HG03066 (cell line): ENCODE data around the gene MPP4.

Experiments used
- ATAC-seq: cut with Tn5 transposase; IDR thresholded peaks from one replicate; pipeline ENCODE4 v1.9.1; 2021; ENCODE audit warnings: low read depth; ENCODE audit not compliant: unreplicated experiment

MPP4 gene, protein sequence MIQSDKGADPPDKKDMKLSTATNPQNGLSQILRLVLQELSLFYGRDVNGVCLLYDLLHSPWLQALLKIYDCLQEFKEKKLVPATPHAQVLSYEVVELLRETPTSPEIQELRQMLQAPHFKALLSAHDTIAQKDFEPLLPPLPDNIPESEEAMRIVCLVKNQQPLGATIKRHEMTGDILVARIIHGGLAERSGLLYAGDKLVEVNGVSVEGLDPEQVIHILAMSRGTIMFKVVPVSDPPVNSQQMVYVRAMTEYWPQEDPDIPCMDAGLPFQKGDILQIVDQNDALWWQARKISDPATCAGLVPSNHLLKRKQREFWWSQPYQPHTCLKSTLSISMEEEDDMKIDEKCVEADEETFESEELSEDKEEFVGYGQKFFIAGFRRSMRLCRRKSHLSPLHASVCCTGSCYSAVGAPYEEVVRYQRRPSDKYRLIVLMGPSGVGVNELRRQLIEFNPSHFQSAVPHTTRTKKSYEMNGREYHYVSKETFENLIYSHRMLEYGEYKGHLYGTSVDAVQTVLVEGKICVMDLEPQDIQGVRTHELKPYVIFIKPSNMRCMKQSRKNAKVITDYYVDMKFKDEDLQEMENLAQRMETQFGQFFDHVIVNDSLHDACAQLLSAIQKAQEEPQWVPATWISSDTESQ

GRCh38 chr2:201698588-201699226, at the start of gene MPP4:
TSS of gene MPP4 (minus strand) at chr2:201698644. CDS start at chr2:201693954, 4,690 bp downstream.
- no peak for ATAC-seq

DNA sequence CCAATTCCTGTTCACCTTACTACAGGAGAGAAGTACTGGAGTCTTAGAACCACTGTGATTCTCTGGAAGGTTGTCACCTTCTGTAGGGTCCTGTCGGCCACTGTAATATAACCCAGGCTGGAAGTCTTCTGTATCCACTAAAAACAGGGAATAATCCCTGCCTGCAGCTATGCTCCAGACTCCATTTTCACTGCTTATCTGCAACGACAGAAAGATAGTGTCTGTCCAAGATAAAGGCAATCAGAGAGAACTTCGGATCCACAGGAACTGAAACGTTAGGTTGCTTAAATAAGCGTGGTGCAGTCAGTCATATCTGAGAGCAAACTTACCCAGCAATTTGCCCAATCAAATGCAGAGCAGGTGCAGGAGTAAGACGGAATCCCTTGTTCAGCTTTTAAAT, 48.1 kb upstream of the MPP4 start:
- ATAC-seq, result no peak

DNA sequence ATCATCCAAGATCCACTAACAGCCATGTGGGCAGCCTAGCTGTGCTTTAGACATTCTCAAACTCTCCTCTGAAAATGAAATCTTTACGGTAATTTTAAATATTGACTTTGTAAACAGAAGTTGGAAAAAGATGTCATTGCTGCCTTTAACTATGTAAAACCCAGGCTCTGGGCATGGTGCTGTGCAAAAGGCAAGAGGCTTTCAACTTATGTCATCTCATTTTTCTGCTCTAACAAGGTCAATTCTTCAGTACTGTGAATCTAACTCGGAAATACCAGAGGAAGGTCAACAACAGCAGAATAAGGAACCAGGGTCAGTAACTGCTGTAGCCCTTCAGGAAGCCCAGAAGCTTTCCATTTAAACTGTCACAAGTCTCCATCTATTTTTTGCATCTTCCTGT, 37.0 kb upstream of the MPP4 start:
- no peak for ATAC-seq

GRCh38 chr2:201734111-201734510, 35.7 kb upstream of the MPP4 start:
- no peak for ATAC-seq

- no peak for ATAC-seq
These were observed 35.1 kb upstream of the MPP4 start for GRCh38 chr2:201733544-201733943.

DNA sequence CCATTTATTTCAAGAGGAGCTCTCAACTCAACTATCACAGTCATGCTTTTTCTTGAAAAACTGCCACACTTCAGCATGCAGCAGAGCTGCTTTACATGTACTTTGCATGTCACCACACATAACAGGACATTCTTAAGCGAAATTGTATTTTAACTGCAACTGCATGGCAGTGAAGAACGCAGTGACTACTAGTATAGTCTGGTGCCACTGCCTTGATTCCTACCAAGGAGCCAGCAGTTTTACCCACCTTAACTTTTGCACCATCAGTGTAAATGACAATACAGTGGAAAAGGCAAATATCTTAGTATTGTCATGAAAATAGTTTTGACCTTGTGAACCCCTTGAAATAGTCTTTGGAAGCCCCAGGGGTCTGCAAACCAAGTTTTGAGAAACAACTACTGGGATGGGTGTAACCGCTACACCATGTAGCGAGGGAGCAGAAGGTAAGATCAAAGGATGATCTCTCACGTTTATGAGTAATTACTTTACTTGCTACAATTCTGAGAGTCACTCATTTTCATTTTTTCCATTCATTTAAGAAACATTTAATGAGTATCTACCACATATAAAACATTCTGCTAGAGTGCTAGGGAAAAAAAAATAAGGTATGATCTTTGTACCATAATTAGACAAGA, 32.3 kb upstream of the MPP4 start:
- no peak for ATAC-seq

- ATAC-seq, result no peak
These were observed 17.0 kb upstream of the MPP4 start for GRCh38 chr2:201715459-201715858.

DNA sequence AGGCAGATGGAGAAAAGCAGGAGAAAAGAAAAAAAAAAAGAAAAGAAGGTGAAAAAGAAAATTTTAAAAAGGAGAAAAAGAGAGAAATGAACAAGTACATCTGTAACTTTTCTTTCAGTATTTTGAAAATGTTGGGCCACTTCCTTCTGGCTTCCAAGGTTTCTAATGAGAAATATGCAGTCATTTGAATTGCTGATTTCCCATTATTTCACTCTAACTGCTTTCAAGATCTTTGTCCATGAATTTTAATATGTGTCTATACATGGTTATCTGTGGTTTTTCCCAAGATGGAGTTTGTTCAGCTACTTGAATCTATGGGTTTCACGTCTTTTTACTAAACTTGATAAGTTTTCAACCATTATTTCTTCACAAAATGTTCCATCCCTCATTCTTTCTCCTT, 14.3 kb upstream of the MPP4 start:
- no peak for ATAC-seq

- no peak for ATAC-seq
These were observed 11.3 kb upstream of the MPP4 start for GRCh38 chr2:201709747-201710146.

- no peak for ATAC-seq
These were observed 10.6 kb upstream of the MPP4 start for GRCh38 chr2:201709049-201709448.

- no peak for ATAC-seq
These were observed 9.3 kb upstream of the MPP4 start for GRCh38 chr2:201707753-201708152.

DNA sequence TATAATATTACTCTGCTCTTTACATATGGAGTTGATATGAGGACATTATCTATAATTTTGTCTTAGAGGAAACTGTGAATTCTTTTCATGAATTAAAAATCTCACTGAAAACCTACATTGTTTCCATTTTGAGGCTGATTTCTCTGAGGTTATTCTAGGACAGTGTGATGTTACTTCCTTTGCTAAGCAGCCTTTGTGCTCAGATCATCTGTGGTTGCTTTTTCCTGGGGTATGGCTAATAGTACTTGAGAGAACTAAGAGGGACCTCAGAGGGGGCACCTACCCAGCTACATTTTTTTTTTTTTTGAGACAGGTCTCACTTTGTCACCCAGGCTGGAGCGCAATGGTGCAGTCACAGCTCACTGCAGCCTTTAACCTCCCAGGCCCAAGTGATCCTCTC, 8.7 kb upstream of the MPP4 start:
- ATAC-seq, result no peak

DNA sequence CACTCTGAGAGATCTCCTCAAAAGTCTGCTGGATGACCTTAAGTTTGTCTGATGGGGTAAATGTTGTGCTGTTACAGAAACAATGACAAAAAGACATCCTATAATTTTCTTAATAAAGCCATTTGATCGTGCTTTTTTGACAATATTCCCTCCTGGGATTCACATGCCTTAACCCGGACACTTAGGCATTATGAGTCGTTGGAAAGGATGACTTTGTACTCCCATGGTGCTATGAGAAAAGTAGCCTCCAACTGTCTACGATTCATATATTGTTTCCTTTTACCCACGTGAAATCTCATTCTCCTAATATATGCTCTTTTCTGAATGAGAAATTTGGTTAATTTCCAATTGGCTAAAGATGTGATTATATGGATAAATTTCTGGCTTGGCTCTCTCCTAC, 6.1 kb upstream of the MPP4 start:
- ATAC-seq, result no peak

- no peak for ATAC-seq
These were observed 3.2 kb upstream of the MPP4 start for GRCh38 chr2:201701646-201702045.

GRCh38 chr2:201699416-201699815, 972 bp upstream of the MPP4 start:
- no peak for ATAC-seq

GRCh38 chr2:201697899-201698298, 545 bp downstream of the MPP4 start:
- no peak for ATAC-seq

DNA sequence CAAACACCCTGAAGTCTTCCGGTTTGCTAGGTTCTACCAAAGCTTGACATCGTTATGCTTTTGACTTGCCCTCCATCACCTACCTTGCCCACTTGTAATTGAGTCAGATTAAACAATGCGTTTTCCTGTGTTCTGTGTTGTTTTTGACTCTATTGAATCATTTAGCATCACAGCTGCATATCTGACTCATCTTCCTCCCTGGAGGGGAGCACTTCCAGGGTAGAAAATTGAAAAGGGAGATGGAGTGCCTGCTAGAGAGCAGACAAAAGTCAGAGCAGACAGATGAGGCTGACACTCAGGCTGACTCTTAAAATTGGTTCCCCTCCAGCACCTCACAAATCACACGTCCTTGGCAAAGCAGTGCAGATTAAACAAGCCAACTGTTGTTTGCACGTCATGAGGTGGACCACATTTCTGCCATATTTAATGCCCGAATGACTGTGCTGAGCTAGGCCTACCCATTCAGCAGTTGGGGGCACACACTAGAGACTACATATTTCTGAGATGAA, 2.2 kb downstream of the MPP4 start:
- no peak for ATAC-seq

- ATAC-seq, result no peak
These were observed 13.3 kb downstream of the MPP4 start for GRCh38 chr2:201685156-201685555.

DNA sequence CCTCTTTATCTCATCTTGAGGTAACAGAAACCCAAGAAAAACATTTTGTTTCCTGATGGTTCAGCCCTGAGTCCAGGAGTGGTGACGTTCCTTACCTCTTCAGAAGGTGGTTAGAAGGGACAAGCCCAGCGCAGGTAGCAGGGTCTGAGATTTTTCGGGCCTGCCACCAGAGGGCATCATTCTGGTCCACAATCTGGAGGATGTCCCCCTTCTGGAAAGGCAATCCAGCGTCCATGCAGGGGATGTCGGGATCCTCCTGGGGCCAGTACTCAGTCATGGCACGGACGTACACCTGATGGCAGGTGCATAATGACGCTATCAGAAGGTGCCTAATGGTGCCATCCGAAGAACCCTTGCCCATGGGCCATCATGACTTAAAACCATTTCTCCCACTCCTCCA, 17.7 kb downstream of the MPP4 start:
- no peak for ATAC-seq

GRCh38 chr2:201678401-201678800, 20.0 kb downstream of the MPP4 start:
- no peak for ATAC-seq

DNA sequence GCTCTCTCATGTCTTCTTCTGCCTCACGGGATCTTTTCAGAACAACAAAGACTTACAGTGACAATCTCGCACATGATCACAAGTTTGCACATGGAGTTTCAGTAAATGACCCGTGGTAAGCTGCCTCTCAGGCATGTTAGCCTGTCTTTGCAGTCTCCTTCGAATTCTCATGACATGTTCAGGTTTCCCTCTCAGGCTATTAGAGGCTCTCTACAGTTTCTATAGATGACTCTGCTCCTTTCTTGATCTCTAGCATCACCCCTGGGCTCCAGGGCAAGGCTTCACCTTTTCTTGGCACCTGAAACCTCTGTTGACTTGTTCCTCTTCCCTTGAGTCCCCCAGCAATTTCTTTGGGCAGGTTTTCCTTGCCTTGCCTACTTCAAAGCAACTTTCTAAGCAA, 23.0 kb downstream of the MPP4 start:
- no peak for ATAC-seq
